ENCODE results near the gene GIT1.

The GIT1 gene

DNA sequence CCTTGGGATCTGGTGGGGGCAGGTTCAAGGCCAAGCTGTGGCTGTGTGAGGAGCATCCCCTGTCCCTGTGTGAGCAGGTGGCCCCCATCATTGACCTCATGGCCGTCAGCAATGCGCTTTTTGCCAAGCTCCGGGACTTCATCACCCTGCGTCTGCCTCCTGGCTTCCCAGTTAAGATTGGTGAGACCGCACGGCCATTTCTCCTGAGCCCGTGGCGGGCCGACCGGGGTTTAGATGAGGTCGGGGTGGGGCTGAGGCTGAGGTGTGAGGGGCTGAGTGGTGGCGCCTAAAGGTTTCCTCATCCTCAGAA lies 22.6 kb upstream of the GIT1 start:
- TF ChIP-seq, protein P1, sequence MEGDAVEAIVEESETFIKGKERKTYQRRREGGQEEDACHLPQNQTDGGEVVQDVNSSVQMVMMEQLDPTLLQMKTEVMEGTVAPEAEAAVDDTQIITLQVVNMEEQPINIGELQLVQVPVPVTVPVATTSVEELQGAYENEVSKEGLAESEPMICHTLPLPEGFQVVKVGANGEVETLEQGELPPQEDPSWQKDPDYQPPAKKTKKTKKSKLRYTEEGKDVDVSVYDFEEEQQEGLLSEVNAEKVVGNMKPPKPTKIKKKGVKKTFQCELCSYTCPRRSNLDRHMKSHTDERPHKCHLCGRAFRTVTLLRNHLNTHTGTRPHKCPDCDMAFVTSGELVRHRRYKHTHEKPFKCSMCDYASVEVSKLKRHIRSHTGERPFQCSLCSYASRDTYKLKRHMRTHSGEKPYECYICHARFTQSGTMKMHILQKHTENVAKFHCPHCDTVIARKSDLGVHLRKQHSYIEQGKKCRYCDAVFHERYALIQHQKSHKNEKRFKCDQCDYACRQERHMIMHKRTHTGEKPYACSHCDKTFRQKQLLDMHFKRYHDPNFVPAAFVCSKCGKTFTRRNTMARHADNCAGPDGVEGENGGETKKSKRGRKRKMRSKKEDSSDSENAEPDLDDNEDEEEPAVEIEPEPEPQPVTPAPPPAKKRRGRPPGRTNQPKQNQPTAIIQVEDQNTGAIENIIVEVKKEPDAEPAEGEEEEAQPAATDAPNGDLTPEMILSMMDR (IDR thresholded peaks at IDR 0.05; ENCODE audit: low read length, missing control alignments): no peak
- no peak for DNase-seq (ENCODE audit: low read depth)
- no peak overlapping the region for H3K4me3 ChIP-seq (replicated peaks; ENCODE audit: low read depth, low read length)

DNA sequence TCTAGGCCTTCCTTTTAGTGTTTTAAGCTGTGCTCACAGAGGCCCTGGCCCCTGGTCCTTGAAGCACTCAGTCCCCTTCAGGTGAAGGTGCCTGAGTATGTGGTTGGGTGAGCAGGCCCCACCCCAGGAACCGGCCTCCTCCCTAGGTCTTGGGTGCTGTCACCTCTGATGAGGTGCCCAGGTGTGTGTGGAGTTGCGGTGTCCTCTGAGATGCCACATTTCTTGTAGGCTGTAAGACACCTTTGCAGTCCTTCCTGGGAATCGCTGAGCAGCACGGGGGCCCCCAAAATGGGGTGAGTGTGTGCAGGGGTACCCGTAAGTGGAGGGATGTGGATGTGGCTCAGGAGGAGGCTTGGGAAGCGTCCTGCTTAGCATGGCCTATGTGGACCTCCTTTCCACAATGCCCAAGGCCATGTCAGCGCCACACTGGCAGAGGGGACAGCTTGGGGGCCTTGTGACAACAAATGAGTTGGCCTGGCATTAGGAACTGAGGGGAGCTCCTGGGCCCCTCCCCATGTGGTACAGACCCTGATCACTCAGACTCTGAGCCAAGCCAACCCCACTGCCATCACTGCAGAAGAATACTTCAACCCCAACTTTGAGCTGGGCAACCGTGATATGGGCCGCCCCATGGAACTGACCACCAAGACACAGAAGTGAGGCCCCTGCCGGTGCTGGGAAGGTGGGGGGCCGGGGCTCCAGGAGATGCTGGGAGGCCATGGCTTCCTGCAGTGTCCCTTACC lies 22.1 kb upstream of the GIT1 start:
- TF ChIP-seq, protein P1 (IDR thresholded peaks at IDR 0.05; ENCODE audit: low read length, missing control alignments): no peak
- DNase-seq (ENCODE audit: low read depth): no peak
- no peak overlapping the region for H3K4me3 ChIP-seq (replicated peaks; ENCODE audit: low read depth, low read length)

DNA sequence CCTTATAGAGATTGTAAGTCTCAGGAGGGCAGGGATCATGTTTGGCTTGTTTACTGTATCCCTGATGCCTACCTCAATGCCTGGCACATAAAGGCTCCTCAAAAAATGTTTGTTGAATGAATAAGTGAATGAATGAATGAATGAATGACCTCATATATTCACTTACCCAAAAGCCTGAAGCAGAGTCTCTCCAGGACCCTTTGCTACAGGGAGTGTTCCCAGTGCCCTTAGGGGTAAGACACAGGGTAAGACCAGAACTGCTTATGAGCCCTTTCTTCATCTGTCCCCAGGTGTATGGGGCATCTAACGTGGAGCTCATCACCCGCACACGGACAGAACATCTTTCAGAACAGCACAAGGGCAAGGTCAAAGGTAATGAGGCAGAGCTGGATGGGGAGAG lies 20.9 kb upstream of the GIT1 start:
- no peak overlapping the region for H3K4me3 ChIP-seq (replicated peaks; ENCODE audit: low read depth, low read length)
- TF ChIP-seq, protein P1 (IDR thresholded peaks at IDR 0.05; ENCODE audit: low read length, missing control alignments): no peak
- DNase-seq (ENCODE audit: low read depth): no peak

DNA sequence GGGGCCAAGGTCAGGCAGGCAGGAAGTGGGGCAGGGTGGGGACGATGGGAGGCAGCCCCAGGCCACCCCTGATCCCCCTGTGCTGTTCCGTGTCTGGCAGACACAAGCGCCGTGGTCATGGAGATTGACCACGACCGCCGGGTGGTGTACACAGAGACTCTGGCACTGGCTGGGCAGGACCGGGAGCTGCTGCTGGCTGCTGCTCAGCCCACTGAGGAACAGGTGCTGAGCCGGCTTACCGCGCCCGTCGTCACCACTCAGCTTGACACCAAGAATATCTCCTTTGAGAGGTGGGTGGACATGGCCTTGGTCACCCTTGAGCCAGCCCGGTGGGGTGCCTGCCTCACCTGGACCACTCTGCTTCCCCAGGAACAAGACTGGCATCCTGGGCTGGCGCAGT lies 19.5 kb upstream of the GIT1 start:
- TF ChIP-seq, protein P1 (IDR thresholded peaks at IDR 0.05; ENCODE audit: low read length, missing control alignments): no peak
- H3K4me3 ChIP-seq (replicated peaks; ENCODE audit: low read depth, low read length): no peak overlapping the region
- no peak for DNase-seq (ENCODE audit: low read depth)

DNA sequence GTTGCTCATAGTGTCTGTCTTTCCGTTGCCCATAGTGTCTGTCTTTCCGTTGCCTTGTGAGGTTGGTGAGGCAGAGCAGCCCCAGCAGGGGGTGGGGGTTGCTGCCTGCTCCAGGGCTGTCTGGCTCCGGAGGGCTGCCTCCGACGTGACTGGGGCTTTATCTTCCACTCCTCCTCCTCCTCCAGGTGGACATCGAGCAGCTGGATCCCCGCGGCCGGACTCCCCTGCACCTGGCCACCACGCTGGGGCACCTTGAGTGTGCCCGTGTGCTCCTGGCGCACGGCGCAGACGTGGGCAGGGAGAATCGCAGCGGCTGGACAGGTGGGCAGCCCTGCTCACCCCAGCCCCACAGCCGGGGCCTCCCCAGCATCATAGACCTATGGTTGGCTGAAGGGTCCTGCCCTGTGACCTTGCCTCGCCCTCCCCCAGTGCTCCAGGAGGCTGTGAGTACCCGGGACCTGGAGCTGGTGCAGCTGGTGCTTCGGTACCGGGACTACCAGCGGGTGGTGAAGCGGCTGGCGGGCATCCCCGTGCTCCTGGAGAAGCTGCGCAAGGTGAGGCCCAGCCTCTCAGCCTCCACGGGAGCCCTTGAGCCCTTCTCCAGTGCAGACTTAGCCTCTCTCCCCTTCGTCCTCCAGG lies 18.2 kb upstream of the GIT1 start:
- TF ChIP-seq, protein P1 (IDR thresholded peaks at IDR 0.05; ENCODE audit: low read length, missing control alignments): no peak
- no peak overlapping the region for H3K4me3 ChIP-seq (replicated peaks; ENCODE audit: low read depth, low read length)
- DNase-seq (ENCODE audit: low read depth): no peak

DNA sequence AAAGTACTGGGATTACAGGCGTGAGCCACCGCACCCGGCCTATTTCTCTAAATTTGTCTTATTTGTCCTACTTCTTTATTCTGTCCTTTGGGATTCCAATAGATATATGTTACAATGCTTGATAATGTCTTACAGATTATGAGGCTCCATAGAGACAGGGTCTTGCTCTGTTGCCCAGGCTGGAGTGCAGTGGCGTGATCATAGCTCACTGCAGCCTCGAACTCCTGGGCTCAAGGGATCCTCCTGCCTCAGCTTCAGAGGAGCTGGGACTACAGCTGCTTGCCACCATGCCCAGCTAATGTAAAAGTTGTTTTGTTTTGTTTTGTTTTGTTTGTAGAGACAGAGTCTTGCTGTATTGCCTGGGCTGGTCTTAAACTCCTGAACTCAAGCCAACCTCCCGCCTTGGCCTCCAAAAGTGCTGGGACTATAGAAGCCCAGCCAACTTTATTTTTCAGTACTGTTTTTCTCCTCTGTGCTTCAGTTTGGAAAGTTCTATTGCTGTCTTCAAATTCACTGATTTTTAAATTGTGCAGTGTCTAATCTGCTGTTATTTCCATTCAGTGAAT lies 13.7 kb upstream of the GIT1 start:
- DNase-seq (ENCODE audit: low read depth): no peak
- H3K4me3 ChIP-seq (replicated peaks; ENCODE audit: low read depth, low read length): no peak overlapping the region
- TF ChIP-seq, protein P1 (IDR thresholded peaks at IDR 0.05; ENCODE audit: low read length, missing control alignments): no peak
